HG03460 (cell line): ENCODE data around the gene NMRAL1.

Experiments
- ATAC-seq: cut with Tn5 transposase; IDR thresholded peaks from one replicate; pipeline ENCODE4 v1.9.1; 2021; ENCODE audit not compliant: unreplicated experiment

Gene NMRAL1

DNA sequence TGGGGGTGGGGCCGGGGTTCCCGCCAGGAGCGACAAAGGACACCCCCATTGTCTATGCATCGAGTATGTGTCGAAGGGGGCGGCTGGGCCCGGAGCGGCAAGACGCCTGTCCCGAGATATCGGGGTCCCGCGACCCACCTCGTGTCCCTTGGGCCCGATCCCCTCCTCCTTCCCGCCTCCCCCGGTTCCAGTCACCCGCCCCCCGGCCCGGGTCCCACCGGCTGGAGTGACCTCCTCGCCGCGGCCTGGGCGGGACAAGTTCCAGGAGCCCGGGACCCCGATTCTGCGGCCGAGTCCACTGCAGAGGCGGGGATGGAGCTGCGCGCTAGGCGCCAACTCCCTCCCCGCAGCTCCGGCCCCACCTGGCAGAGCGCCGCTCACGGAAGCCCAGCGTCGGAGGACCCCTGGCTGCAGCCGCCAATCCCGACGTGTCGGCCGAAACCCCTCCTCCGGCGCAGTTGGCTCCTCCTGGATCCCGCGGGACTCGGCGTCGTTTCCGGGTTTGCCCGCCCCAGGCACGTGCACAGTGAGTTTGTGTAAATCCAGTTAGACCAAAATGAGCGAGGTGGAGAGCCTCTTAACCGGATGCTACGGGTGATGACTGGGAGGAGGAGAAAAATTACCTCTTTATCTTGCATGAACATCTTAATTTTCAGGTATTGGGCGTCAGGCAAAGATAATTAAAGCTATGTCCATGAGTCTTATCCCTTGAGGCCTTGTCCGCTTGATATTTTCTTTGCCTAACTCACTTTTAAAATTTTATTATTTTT, at the start of gene NMRAL1:
Gene NMRAL1 (minus strand): TSS at position 434 of the 770 bp plus-strand sequence. CDS start 493 bp downstream, outside the sequence.
- peak; percentile 45 for ATAC-seq

DNA sequence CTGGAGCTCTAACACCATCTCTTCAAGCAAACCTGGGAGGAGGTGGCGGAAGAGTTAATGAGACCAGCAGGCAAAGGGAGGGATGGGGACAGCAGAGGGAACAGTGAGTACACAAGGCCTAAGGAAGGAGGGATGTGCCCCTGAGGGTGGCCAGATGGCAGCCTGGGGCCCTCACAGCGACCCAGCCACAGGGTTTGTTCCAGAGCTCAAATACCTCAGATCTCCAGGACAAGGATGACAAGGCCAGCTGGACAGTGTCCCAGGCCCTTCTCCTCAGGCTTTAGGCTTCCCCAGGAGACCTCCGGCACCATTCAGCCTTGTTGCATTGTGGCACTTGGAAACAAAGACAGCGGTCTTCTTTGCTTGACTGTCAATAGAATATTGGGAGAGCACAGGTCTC, 49.3 kb upstream of the NMRAL1 start:
- no peak for ATAC-seq

DNA sequence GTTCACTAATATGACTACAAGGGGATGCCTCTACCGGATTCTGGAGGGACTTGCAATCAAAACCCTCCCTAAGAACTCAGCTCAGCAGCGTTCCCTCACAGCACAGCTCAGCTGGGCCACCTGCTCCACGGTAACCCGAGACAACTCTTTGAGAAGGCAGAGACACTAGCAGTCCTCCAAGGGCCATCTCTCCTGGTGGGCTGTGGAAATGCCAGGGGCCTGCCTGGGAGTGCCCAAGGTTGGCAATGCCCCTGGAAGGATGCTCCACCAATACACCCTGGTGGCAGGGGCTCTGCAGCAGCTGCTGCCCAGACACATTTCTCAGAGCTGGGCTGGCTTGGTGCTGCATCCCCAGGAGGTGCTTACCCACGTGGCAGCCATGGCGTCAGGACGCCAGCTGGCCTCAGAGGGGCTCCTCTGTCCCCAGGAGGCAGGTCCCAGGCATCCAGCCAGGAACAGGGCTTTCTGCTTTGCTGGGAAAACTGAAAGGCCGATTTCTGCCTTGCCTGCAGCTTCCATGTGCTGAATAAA, 47.7 kb upstream of the NMRAL1 start:
- no peak for ATAC-seq

DNA sequence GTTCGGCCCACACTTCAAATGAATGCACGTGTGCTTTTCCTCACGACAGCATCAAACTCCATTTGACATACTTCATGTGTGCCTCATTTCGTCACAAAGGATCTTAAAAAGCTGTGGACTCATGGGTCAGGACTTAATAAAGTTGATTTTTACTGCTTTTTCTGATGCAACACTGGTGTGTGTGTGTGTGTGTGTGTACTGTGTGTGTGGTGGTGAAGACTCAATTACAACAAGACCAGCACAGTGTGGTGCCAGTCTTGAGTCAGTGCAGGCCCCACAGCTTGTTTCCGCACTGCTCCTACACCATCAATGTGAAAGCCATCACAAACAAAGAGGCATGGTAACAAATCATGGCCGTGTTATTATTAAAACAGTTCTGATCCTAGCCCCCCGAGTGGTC, 46.5 kb upstream of the NMRAL1 start:
- ATAC-seq: no peak

DNA sequence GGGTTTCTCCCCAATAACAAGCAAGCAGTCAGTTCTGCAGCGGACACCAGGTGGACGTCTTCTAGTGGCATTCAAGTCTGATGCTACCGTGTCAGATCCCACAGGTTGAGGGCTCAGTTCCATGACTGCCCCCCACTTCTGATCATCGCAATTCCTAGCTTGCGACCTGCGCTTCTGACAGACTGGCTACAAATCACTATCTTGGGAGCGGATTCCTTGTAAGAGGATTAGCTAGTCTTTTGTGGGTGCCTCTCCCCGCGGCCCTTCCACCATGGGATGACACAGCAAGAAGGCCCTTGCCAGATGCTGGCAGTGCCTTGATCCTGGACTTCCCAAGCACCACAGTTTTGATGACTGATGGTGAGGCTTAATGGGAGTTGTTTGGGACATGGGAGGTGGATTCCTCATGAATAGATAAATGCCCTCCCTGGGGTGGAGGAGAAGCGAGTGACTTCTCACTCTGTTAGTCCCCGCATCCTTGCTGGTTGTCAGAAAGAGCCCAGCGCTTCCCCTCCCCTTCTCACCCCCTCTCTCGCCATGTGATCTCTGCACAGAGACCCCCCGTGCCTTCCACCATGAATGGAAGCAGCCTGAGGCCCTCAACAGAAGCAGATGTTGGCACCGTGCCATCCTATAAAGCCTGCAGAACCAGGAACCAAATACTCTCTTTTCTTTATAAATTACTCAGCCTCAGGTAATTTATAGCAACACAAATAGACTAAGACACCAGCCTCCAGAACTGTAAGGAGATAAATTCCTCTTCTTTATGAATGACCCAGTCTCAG, 45.0 kb upstream of the NMRAL1 start:
- ATAC-seq: no peak

DNA sequence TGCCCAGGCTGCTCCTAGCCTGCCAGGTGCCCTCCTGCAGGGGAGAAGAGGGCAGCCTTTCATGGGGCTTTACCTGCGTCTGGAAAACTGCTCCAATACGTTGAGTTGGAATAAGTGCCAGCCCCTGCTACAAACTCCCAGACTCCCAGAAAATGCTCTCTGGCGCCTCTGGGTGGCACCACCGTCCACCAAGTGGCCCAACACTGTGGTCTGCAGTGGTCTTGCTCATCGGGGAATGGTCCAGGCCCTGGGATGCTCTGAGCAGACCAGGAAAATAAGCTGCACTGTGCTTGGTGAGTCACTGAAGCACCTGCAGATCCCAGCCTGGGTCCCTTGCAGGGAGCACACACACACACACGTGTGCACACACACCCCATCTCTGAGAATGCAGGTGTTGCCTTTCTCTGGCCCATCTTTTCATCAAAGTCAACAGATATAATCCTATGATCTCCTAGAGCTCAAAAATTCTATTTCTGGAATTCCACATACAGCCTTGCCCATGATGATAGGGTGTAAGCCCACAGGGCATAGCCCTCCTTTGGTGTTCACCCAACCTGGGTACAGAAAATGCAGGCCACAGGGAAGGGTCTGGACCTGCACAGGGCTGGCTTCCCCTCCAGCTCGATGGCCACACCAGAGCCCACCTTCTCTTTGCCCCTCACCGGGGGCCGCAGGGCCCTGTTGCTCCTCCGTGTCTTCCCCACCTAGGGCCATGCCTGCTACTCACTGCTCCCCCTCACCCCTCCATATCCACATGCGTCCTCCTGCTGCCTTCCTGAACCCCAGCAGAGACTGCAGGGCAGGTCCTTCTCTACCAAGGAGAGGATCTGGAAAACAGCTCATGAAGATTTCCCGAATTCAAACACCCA, 43.6 kb upstream of the NMRAL1 start:
- no peak for ATAC-seq

DNA sequence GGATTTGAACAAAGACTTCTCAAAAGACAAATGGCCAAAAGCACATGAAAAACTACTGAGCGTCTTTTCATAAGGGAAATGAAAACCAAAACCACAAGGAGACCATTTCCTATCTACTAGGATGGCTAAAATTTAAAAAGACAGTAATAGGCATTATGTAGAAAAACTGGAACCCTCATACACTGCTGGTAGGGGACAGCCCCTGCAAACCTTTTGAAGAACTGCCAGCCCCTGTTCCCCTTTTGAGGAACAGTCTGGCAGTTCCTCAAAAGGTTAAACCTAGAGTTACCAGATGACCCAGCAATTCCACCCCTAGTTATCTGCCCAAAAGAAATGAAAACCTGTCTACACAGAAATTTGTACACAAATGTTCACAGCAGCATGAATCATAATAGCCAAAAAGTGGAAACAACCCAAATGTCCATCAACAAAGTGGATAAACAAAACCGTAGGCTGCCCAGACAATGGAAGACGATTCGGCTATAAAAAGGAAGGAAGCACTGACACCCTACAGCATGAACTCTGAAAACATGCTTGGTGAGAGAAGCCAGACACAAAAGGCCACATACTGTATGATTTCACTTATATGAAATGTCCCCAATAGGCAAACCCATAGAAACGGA, 41.3 kb upstream of the NMRAL1 start:
- ATAC-seq: peak; percentile 50

DNA sequence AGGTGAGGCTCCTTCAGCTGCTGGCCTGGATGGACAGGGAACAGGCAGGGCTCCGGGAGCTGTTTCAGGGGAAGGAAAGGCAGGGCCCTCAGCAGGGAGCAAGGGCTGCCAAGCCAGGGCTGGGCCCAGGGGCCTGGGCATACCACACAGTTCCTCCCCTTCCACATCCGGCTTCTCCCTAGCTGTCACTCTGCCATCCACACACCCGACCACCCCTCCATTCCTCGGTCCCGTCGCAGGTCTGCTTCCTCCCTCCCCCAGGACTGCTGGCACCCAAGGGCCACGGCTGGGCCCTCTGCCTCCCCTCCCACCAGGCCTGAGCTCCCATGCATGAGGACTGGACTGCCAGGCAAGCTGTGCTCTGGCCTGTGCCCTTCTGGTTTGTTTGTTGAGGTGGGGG, 40.2 kb upstream of the NMRAL1 start:
- no peak for ATAC-seq

DNA sequence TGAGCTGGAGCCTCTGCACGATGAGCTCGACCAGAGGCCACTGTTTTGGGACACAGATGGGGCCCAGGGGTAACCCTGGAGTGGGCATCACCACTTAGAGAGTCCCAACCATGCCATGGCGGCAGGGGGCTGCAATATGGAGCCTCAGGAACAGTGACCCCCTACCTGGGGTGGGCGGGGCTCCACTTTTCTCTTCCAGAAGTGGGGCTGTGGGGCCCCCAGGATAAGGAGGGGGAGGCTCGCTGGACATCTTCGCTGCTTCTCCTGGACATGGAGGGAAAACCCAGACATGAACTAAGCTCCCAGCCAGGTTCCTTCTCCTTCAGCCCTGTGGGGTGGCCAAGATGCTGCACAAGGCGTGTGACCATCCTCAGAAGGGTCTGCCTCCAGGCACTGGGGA, 39.5 kb upstream of the NMRAL1 start:
- no peak for ATAC-seq

DNA sequence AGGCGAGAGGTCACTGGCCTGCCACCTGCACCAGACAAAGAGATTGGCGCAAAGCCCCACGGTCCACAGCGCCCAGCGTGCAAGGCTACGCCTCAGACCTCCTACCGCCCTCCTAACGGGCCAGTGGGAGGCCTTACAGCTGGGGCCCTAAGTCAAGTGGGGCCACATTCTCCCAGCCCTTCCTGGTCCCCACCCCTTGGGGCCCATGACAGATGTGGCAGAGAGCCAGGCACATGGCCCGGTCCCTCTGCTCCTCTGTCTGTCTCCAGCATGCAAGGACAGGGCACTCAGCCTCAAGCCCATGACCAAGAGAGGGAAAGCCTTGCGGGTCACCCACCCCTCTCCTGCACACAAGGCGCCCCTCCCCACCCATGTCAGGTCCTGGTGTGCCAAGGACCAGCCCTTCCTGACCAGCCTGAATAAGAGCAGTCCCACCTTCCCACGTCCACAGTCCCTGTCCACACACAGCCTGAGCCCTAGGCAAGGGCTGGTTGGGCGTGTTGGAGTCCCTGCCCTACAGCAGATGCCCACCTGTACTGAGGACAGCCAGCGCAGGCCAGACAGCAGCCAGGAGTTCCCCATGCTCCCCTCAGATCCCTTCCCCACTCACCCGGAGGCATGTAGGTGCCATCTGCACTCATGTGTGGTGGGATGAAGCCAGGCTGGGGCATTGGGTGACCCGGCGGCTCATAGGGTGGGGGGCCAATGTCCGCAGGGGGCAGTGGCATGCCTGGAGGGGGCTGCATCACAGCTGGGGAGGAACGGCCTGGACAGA, 38.8 kb upstream of the NMRAL1 start:
- no peak for ATAC-seq

DNA sequence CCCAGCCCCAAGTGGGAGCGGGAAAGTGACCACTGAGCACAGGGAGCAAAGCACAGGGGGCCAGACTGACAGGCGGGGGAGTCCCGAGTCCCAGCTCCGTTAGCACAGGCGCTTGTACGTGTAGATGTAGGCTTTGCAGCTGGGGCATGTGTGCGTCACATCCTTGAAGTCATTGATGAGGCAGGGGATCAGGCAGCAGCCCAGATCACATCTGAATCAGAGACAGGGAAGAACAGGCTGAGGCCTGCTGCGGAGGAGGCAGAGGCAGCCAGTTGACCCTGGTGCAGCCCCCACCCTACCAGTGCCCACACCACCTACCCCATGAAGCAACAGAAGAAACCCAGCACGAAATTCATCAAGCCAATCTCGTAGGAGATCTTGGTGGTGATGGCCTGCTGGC, 38.0 kb upstream of the NMRAL1 start:
- ATAC-seq: no peak

DNA sequence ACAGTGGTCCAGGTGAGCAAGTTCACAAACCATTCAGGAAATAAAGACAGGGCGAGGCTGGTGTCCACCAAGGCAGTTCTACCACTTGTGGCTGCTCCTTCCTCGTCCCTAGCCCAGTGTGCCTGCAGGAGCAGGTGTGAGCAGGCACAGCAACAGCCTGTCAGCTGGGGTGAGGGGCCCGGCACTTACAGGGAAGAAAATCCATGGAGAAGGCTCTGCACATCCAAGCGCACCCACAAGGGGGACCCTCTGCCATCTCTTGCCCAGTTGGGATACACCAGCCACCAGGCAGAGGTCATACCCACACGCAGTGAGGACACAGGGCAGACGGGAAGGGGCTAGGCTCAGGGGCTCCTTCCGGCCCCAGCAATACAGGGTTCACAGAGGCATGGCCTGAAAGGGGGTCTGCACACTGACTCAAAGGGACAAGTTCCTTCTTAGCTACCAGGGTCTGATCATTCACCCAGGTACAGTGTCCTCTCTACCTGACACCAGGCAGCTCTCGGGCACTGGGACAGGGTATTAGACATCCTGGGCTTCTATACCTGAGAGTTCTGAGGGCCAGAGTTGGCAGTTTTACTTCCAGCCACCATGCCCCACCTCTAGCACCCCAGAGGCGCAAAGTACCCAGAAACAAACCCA, 37.1 kb upstream of the NMRAL1 start:
- ATAC-seq: no peak

DNA sequence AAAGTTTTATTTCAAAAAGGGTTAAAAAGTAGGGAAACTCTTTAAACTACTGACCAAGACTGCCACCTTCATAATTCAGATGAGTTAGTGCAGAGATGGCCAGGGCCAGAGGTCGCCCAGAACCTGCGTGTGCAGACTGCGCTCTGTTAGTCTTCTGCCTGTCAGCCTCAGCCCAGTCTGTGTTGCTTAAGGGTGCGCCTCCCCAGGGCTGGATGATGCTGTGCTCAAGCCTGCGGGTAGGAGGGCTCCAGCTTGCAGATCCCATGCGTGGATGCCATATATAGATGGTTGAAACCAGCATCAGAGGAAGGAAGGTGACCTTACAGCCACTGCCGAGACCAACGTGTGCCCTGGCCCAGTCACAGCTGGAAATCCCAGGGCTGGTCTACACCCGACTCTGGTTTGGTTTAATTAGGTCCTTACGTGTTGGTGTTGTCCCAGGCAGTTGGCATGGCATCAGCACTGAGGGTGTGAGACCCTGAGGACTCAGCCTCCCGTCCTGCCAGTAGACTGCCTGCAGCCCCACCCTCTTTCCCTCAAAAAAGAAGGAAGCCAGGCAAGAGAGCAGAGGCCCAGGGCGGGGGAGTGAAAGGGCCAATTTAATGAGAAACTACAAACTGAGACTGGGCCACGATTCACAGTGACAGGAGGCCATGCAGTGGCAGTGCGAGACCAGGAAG, 36.5 kb upstream of the NMRAL1 start:
- ATAC-seq: no peak

DNA sequence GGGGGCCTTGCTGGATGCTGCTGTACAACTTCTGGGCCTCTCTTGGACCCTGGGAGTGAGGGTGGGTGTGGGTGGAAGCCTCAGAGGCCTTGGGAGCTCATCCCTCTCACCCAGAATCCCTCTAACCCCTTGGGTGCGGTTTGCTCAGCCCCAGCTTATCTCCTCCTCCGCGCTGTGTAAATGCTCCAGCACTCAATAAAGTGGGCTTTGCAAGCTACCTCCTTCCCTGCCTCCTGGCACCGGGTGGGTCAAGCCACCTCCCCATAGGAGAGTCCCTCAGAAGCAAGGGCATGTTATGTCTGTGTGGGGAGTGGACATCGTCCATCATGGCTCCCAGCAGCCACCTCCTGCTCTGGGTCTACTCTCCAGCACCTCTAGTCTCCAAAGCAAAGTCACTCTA, 35.7 kb upstream of the NMRAL1 start:
- no peak for ATAC-seq

DNA sequence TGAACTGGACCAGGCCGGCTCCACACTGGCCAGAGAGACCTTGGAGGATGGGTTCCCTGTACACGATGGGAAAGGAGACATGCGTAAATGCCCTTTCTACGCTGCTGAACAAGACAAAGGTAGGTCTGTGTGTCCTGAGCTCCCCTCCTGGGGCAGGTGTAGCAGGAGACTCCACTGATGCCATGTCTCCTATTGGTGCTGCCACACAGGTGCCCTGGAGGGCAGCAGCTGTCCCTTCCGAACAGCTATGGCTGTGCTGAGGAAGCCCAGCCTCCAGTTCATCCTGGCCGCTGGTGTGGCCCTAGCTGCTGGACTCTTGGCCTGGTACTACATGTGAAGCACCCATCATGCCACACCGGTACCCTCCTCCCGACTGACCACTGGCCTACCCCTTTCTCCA, 35.0 kb upstream of the NMRAL1 start:
- ATAC-seq: no peak

DNA sequence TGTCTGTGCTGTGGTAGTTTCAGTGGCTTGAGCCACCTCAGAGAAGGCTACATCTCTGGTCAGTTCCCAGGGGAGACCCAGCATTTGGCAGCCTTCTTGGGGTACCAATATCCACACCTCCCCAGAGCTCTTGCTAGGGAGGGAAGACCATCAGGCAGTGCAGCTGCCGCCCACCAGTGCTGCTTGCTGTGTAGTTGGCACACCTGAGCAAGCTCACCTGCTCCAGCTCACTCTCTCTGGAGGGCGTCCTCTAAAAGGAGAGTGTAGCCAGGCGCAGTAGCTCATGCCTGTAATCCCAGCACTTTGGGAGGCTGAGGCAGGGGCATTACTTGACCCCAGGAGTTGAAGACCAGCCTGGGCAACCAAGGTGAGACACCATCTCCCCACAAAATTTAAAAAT, 34.4 kb upstream of the NMRAL1 start:
- ATAC-seq: no peak

DNA sequence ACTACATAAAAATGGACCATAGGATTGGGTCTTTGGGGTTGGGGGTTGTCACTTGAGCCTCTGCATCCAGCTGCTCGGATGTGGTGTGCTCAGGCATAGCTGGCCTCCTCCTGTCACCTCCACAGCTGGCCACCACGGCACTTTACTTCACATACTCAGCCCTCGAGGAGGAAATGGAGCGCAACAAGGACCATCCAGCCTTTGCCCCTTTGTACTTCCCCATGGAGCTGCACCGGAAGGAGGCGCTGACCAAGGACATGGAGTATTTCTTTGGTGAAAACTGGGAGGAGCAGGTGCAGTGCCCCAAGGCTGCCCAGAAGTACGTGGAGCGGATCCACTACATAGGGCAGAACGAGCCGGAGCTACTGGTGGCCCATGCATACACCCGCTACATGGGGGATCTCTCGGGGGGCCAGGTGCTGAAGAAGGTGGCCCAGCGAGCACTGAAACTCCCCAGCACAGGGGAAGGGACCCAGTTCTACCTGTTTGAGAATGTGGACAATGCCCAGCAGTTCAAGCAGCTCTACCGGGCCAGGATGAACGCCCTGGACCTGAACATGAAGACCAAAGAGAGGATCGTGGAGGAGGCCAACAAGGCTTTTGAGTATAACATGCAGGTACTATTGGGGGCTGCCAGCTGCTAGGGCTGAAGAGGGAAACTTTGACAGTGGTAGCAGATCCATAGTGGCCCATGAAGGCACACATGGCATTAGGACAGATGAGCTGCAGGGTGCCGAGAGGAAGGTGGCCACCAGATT, 33.3 kb upstream of the NMRAL1 start:
- ATAC-seq: no peak

DNA sequence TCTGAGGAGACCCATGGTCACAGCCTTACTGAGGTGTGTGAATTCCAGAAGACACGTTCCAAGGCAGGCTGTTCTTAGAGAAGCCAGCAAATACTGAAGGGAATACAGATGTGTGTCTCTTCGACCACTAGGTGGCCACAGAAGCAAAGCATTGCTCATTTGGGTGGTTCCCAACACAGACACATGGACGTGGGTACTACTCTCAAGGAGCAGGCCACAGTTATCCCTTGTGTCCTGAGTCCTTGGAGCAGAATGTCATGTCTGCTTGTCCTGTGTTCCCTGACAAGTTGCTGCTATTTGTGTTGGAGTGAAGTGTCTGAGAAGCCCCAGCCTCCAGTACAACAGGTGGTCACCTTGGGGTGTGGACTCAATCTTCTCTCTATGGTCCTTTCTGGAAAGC, 32.0 kb upstream of the NMRAL1 start:
- no peak for ATAC-seq
